SK-N-SH treated with all-trans-retinoic acid at 6 μM for 48 hours (cell line): ENCODE measurements around the gene MTARC2.

ENCODE experiments used
- ATAC-seq: fragments of 200-7000 bp; cut with Tn5 transposase; 3 replicates; pipeline ENCODE4 v1.9.1; 2020; ENCODE audit warnings: mild to moderate bottlenecking, moderate library complexity
- ARNTL ChIP-seq: fragments of 450-650 bp; formaldehyde crosslinking; IDR thresholded peaks from 2 replicates; pipeline ENCODE4 v1.5.0; 2020; ENCODE audit warnings: low read depth, mild to moderate bottlenecking, moderate library complexity, borderline replicate concordance
- BACH2 ChIP-seq: fragments of 250-450 bp; sonication (Bioruptor Pico); IDR thresholded peaks from 2 replicates; pipeline ENCODE4 v1.9.0; 2021; ENCODE audit warnings: mild to moderate bottlenecking, borderline replicate concordance
- CSDC2 ChIP-seq: fragments of 250-450 bp; sonication (Bioruptor Pico); IDR thresholded peaks from 2 replicates; pipeline ENCODE4 v1.5.0; 2020; ENCODE audit warnings: mild to moderate bottlenecking, moderate library complexity
- ESRRG ChIP-seq: fragments of 250-450 bp; sonication (Bioruptor Pico); IDR thresholded peaks from 2 replicates; pipeline ENCODE4 v1.6.1; 2021; ENCODE audit warnings: mild to moderate bottlenecking
- GLIS3 ChIP-seq: fragments of 250-450 bp; sonication (Bioruptor Pico); IDR thresholded peaks from 2 replicates; pipeline ENCODE4 v1.5.0; 2020; ENCODE audit warnings: mild to moderate bottlenecking, moderate library complexity
- ISL1 ChIP-seq: fragments of 250-450 bp; sonication (Bioruptor Pico); IDR thresholded peaks from 2 replicates; pipeline ENCODE4 v2.1.2; 2022; ENCODE audit warnings: mild to moderate bottlenecking, moderate library complexity
- OSR1 ChIP-seq: fragments of 250-450 bp; sonication (Bioruptor Pico); IDR thresholded peaks from 2 replicates; pipeline ENCODE4 v1.8.0; 2022; ENCODE audit warnings: moderate library complexity, mild to moderate bottlenecking, inconsistent platforms
- RARB ChIP-seq: fragments of 250-450 bp; sonication (Bioruptor Pico); IDR thresholded peaks from 2 replicates; pipeline ENCODE4 v1.8.0; 2021; ENCODE audit warnings: mild to moderate bottlenecking, moderate library complexity
- TCF4 ChIP-seq: fragments of 250-450 bp; sonication (Bioruptor Pico); IDR thresholded peaks from 2 replicates; pipeline ENCODE4 v1.8.0; 2021; ENCODE audit warnings: mild to moderate bottlenecking, moderate library complexity, borderline replicate concordance
- TOX ChIP-seq: fragments of 250-450 bp; sonication (Bioruptor Pico); IDR thresholded peaks from 2 replicates; pipeline ENCODE4 v1.8.0; 2021; ENCODE audit warnings: mild to moderate bottlenecking, moderate library complexity, borderline replicate concordance
- ZC3H10 ChIP-seq: fragments of 250-450 bp; sonication (Bioruptor Pico); IDR thresholded peaks from 2 replicates; pipeline ENCODE4 v1.5.1; 2021; ENCODE audit warnings: mild to moderate bottlenecking, moderate library complexity
- ZFP3 ChIP-seq: fragments of 250-450 bp; sonication (Bioruptor Pico); IDR thresholded peaks from 2 replicates; pipeline ENCODE4 v1.5.0; 2020; ENCODE audit warnings: mild to moderate bottlenecking, moderate library complexity
- ZFP30 ChIP-seq: fragments of 450-650 bp; formaldehyde crosslinking; IDR thresholded peaks from 2 replicates; pipeline ENCODE4 v1.5.0; 2022; ENCODE audit warnings: mild to moderate bottlenecking, moderate library complexity
- ZNF565 ChIP-seq: fragments of 450-650 bp; formaldehyde crosslinking; conservative IDR thresholded peaks from 2 replicates; pipeline ENCODE4 v1.5.0; 2020; ENCODE audit warnings: low read depth, mild to moderate bottlenecking, moderate library complexity
- ZNF70 ChIP-seq: fragments of 450-650 bp; formaldehyde crosslinking; IDR thresholded peaks from 2 replicates; pipeline ENCODE4 v1.5.0; 2020; ENCODE audit warnings: mild to moderate bottlenecking, moderate library complexity
- ZNF8 ChIP-seq: fragments of 450-650 bp; formaldehyde crosslinking; IDR thresholded peaks from 2 replicates; pipeline ENCODE4 v1.5.0; 2020; ENCODE audit warnings: mild to moderate bottlenecking, moderate library complexity
- TF ChIP-seq, protein P1 (sequence below): fragments of 250-450 bp; sonication (Bioruptor Pico); IDR thresholded peaks from 2 replicates; pipeline ENCODE4 v1.5.1; 2020; ENCODE audit warnings: low read depth, mild to moderate bottlenecking, moderate library complexity
- TF ChIP-seq, protein P2 (sequence below): fragments of 250-450 bp; sonication (Bioruptor Pico); IDR thresholded peaks from 2 replicates; pipeline ENCODE4 v1.5.1; 2021; ENCODE audit warnings: mild to moderate bottlenecking, moderate library complexity
- TF ChIP-seq, protein P3 (sequence below): fragments of 250-450 bp; sonication (Bioruptor Pico); IDR thresholded peaks from 2 replicates; pipeline ENCODE4 v1.5.0; 2020; ENCODE audit warnings: mild to moderate bottlenecking, moderate library complexity
- TF ChIP-seq, protein P4 (sequence below): fragments of 250-450 bp; sonication (Bioruptor Pico); IDR thresholded peaks from 2 replicates; pipeline ENCODE4 v1.8.0; 2020; ENCODE audit warnings: mild to moderate bottlenecking, moderate library complexity, borderline replicate concordance

MTARC2 gene

DNA sequence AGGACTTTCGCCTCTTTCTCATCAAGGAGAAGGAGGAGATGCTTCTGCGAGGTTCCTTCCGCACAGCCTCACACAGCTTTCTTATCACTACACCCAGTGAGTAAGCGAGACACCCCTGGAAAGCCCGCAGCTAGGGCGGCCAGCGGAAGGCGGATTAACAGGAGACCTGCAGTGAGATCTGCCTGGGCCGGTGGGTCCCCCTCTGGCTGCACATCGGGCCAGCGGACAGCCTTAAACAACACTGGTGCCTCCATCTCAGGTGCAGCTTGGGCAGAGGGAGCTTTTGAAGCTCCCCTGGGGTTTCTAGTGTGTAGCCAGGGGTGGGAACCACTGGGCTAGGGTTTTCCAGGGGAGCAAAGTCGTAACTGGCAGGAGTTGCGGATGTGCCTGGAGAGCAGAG lies 21.1 kb downstream of the MTARC2 start (continued):
- TF ChIP-seq, protein P1, sequence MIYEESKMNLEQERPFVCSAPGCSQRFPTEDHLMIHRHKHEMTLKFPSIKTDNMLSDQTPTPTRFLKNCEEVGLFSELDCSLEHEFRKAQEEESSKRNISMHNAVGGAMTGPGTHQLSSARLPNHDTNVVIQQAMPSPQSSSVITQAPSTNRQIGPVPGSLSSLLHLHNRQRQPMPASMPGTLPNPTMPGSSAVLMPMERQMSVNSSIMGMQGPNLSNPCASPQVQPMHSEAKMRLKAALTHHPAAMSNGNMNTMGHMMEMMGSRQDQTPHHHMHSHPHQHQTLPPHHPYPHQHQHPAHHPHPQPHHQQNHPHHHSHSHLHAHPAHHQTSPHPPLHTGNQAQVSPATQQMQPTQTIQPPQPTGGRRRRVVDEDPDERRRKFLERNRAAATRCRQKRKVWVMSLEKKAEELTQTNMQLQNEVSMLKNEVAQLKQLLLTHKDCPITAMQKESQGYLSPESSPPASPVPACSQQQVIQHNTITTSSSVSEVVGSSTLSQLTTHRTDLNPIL (CRISPR knock-in tag): no peak
- TF ChIP-seq ESRRG (CRISPR knock-in tag): no peak
- TF ChIP-seq, protein P2, sequence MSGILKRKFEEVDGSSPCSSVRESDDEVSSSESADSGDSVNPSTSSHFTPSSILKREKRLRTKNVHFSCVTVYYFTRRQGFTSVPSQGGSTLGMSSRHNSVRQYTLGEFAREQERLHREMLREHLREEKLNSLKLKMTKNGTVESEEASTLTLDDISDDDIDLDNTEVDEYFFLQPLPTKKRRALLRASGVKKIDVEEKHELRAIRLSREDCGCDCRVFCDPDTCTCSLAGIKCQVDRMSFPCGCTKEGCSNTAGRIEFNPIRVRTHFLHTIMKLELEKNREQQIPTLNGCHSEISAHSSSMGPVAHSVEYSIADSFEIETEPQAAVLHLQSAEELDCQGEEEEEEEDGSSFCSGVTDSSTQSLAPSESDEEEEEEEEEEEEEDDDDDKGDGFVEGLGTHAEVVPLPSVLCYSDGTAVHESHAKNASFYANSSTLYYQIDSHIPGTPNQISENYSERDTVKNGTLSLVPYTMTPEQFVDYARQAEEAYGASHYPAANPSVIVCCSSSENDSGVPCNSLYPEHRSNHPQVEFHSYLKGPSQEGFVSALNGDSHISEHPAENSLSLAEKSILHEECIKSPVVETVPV (CRISPR knock-in tag): no peak

DNA sequence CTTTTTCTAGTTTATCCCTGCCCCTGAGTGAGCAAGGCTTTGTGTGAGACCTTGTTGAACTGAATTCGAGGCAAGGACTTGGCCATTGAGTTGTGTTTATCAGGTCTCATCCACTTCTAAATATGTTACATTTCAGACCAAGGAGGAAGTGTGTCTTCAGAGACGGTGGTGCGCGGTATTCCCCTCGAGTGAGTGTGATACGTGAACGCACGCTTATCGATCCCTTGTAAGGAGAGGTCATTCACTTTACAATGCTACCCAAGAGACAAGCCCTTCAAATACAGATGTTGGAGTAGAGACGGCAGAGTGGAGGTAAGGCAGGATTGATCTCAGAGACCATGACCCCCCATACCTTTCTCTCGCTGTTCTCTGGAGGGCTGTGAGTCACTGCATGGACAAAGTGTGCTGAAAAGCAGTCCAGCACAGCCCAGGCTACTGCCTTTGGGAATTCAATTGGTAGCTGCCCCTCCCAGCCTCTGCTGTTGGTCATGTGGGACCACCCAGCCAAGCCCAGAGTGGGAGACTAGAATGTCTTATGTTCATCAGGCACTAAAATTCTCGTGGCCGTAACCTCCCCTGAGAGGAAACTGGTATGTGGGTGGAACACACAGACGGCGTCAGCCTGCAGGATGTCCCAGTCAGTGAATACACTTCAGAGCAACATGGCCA lies 22.3 kb downstream of the MTARC2 start:
- no peak for TF ChIP-seq ISL1 (CRISPR knock-in tag)
- TF ChIP-seq GLIS3 (CRISPR knock-in tag): no peak
- no peak for TF ChIP-seq ARNTL (CRISPR knock-in tag)
- TF ChIP-seq, protein P3, sequence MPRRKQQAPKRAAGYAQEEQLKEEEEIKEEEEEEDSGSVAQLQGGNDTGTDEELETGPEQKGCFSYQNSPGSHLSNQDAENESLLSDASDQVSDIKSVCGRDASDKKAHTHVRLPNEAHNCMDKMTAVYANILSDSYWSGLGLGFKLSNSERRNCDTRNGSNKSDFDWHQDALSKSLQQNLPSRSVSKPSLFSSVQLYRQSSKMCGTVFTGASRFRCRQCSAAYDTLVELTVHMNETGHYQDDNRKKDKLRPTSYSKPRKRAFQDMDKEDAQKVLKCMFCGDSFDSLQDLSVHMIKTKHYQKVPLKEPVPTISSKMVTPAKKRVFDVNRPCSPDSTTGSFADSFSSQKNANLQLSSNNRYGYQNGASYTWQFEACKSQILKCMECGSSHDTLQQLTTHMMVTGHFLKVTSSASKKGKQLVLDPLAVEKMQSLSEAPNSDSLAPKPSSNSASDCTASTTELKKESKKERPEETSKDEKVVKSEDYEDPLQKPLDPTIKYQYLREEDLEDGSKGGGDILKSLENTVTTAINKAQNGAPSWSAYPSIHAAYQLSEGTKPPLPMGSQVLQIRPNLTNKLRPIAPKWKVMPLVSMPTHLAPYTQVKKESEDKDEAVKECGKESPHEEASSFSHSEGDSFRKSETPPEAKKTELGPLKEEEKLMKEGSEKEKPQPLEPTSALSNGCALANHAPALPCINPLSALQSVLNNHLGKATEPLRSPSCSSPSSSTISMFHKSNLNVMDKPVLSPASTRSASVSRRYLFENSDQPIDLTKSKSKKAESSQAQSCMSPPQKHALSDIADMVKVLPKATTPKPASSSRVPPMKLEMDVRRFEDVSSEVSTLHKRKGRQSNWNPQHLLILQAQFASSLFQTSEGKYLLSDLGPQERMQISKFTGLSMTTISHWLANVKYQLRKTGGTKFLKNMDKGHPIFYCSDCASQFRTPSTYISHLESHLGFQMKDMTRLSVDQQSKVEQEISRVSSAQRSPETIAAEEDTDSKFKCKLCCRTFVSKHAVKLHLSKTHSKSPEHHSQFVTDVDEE (CRISPR knock-in tag): no peak
- no peak for TF ChIP-seq ZFP30 (CRISPR knock-in tag)
- no peak for TF ChIP-seq ZFP3
- TF ChIP-seq, protein P4, sequence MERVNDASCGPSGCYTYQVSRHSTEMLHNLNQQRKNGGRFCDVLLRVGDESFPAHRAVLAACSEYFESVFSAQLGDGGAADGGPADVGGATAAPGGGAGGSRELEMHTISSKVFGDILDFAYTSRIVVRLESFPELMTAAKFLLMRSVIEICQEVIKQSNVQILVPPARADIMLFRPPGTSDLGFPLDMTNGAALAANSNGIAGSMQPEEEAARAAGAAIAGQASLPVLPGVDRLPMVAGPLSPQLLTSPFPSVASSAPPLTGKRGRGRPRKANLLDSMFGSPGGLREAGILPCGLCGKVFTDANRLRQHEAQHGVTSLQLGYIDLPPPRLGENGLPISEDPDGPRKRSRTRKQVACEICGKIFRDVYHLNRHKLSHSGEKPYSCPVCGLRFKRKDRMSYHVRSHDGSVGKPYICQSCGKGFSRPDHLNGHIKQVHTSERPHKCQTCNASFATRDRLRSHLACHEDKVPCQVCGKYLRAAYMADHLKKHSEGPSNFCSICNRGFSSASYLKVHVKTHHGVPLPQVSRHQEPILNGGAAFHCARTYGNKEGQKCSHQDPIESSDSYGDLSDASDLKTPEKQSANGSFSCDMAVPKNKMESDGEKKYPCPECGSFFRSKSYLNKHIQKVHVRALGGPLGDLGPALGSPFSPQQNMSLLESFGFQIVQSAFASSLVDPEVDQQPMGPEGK (CRISPR knock-in tag): no peak
- no peak for TF ChIP-seq ZC3H10 (CRISPR knock-in tag)
- no peak for TF ChIP-seq ZNF70 (CRISPR knock-in tag)
- TF ChIP-seq ESRRG (CRISPR knock-in tag): no peak
- TF ChIP-seq TOX: no peak
- TF ChIP-seq, protein P2 (CRISPR knock-in tag): no peak
- TF ChIP-seq, protein P1 (CRISPR knock-in tag): no peak
- TF ChIP-seq TCF4: no peak
- no peak for TF ChIP-seq BACH2 (CRISPR knock-in tag)
- TF ChIP-seq ZNF565: no peak
- TF ChIP-seq, all 23 proteins: peak for 0
- ATAC-seq: no peak

DNA sequence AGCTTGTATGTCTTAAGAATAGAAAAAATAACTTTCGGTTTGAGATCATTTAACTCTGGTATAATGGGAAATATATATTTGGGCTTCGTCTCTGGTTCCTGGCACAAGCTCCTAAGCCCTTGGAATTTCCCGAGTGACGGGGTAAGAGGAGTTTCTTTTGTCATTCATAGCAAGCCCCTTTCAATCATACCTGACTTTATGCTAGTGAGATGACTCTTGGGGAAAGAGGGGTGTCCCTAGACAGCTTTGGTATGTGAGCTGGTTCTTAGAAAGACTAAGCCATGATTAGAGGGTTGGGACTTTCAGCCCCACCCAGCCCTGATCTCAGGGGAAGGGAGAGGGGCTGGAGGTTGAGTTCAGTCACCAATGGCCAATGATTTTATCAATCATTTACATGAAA lies 24.7 kb downstream of the MTARC2 start:
- TF ChIP-seq ZNF8: no peak
- no peak for TF ChIP-seq ZFP3
- TF ChIP-seq GLIS3 (CRISPR knock-in tag): no peak
- no peak for TF ChIP-seq ZNF70 (CRISPR knock-in tag)
- no peak for TF ChIP-seq ARNTL (CRISPR knock-in tag)
- TF ChIP-seq TOX: no peak
- TF ChIP-seq, protein P1 (CRISPR knock-in tag): no peak
- TF ChIP-seq, protein P4 (CRISPR knock-in tag): no peak
- TF ChIP-seq BACH2 (CRISPR knock-in tag): no peak
- no peak for TF ChIP-seq ESRRG (CRISPR knock-in tag)
- no peak for TF ChIP-seq OSR1
- TF ChIP-seq, protein P2 (CRISPR knock-in tag): no peak
- TF ChIP-seq RARB (CRISPR knock-in tag): no peak
- TF ChIP-seq ZC3H10 (CRISPR knock-in tag): no peak
- no peak for TF ChIP-seq ZNF565
- no peak for TF ChIP-seq CSDC2 (CRISPR knock-in tag)
- ATAC-seq: no peak
